Heart left ventricle (tissue), 13 donors: ENCODE measurements around the gene C2orf68.

Experiments used
- POLR2A ChIP-seq, 2 donors: fragments of 450-650 bp; IDR thresholded peaks; one replicate each; pipeline ENCODE4 v1.6.1; 2017; ENCODE audit warnings: antibody characterized with exemption in 2 of 2, mild to moderate bottlenecking in 2 of 2, moderate library complexity in 2 of 2
- TF ChIP-seq, protein P1 (sequence below), 12 donors: fragments of 200-600 bp; sonication (generic) in 4 of 12; IDR thresholded peaks; one replicate each; pipeline versions ENCODE4 v1.5.0 to v1.8.0; 2018 to 2022; ENCODE audit warnings: antibody characterized with exemption in 12 of 12, mild to moderate bottlenecking in 5 of 12
- donor health status: ischemic (EF 13 %, LVEDD 7.1; RV severe dilation, severe dysfunction).
- donor health status: DM: no; HTN: yes; CAD: no.
- donor health status: DM: no; HTN: no; CAD: no.
- donor health status: ischemic (EF 25% LVEDD 6.9; RV normal size, moderate dysfunction).
- donor health status: ischemic (EF 25% LVEDD 5.7; RV mildly dilated, moderate dysfunction).
- donor health status: ischemic (EF 35%, LVEDD 5.7; RV mildly dilated, moderate dysfunction).
- donor health status: nonischemic (EF 11% LVEDD 7.7; RV severe dilation, severe dysfunction).
- donor health status: DM: yes; HTN: yes; CAD: no.
- donor health status: PGD.
- donor health status: ischemic (EF 29% LVEDD 5.4; RV normal size, mild dysfunction).
- donor health status: nonischemic (EF 23%, LVEDD 6.1; RV moderate dilation, normal function).

DNA sequence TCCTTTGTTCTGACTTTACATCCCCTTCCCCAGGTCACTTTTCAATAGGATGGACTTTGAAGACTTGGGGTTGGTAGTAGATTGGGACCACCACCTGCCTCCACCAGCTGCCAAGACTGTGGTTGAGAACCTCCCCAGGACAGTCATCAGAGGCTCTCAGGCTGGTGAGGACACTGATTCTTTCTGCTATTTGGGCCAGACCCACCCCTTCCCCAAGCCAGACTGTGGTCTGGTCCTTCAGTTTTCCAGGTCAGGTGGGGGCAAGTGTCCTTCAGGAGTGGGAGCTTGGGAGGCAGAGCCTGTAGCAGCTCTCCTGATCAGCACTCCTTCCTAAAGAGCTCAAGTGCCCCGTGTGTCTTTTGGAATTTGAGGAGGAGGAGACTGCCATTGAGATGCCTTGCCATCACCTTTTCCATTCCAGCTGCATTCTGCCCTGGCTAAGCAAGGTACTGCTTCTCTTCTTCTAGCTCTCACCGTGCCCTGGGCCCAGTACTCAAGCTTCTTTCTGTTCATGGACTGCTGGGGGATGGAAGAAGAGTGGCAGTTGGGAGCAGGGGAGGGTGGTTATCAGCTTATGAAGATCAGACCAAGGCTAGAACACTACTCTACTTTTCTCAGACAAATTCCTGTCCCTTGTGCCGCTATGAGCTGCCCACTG, 15.3 kb downstream of the C2orf68 start:
- TF ChIP-seq, protein P1, sequence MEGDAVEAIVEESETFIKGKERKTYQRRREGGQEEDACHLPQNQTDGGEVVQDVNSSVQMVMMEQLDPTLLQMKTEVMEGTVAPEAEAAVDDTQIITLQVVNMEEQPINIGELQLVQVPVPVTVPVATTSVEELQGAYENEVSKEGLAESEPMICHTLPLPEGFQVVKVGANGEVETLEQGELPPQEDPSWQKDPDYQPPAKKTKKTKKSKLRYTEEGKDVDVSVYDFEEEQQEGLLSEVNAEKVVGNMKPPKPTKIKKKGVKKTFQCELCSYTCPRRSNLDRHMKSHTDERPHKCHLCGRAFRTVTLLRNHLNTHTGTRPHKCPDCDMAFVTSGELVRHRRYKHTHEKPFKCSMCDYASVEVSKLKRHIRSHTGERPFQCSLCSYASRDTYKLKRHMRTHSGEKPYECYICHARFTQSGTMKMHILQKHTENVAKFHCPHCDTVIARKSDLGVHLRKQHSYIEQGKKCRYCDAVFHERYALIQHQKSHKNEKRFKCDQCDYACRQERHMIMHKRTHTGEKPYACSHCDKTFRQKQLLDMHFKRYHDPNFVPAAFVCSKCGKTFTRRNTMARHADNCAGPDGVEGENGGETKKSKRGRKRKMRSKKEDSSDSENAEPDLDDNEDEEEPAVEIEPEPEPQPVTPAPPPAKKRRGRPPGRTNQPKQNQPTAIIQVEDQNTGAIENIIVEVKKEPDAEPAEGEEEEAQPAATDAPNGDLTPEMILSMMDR (IDR thresholded peaks at IDR 0.05) = no peak
- TF ChIP-seq POLR2A (IDR thresholded peaks at IDR 0.05) = no peak
